GM23248 (cell line): ENCODE measurements around the gene MUSK. TPM values are rescaled to one million over a fixed set of nuclear protein-coding genes. Genes with fewer than 3 reads are reported as not detected.
"Not testable (repeated sequence)": the region's sequence is repeated elsewhere in the genome, so short reads cannot be mapped to it uniquely, and the experiment has no call there.

Source experiments
- DNase-seq: peaks from one replicate; pipeline ENCODE4 v3.0.0-alpha.2; 2015
- H2AFZ ChIP-seq: fragments of 200-600 bp; sonication (generic); 2 replicates; pipeline ENCODE4 v1.6.1; 2016; ENCODE audit warnings: antibody characterized with exemption
- H3F3A ChIP-seq: fragments of 200-600 bp; sonication (generic); 2 replicates; pipeline ENCODE4 v1.6.1; 2016; ENCODE audit warnings: mild to moderate bottlenecking, antibody characterized with exemption, mixed run types; ENCODE audit not compliant: insufficient read depth
- H3K27ac ChIP-seq: fragments of 200-600 bp; sonication (generic); 2 replicates; pipeline ENCODE4 v1.5.1; 2016; ENCODE audit warnings: mild to moderate bottlenecking
- H3K27me3 ChIP-seq: fragments of 200-600 bp; sonication (generic); replicated peaks from 2 replicates; pipeline ENCODE4 v1.6.1; 2016; ENCODE audit warnings: mild to moderate bottlenecking; ENCODE audit not compliant: insufficient read depth
- H3K36me3 ChIP-seq: fragments of 200-600 bp; sonication (generic); 2 replicates; pipeline ENCODE4 v1.6.1; 2016; ENCODE audit warnings: low read depth, mild to moderate bottlenecking
- H3K4me1 ChIP-seq: fragments of 200-600 bp; sonication (generic); 2 replicates; pipeline ENCODE4 v1.6.1; 2016; ENCODE audit warnings: mild to moderate bottlenecking; ENCODE audit not compliant: insufficient read depth
- H3K4me2 ChIP-seq: fragments of 200-600 bp; sonication (generic); one replicate; pipeline ENCODE4 v1.6.1; 2016; ENCODE audit warnings: mild to moderate bottlenecking; ENCODE audit not compliant: unreplicated experiment
- H3K4me3 ChIP-seq: fragments of 200-600 bp; sonication (generic); 2 replicates; pipeline ENCODE4 v1.5.1; 2016; ENCODE audit warnings: mild to moderate bottlenecking
- H3K79me2 ChIP-seq: fragments of 200-600 bp; sonication (generic); 2 replicates; pipeline ENCODE4 v1.6.1; 2016; ENCODE audit warnings: mild to moderate bottlenecking; ENCODE audit not compliant: insufficient read depth
- H3K9ac ChIP-seq: fragments of 200-600 bp; sonication (generic); 2 replicates; pipeline ENCODE4 v1.6.1; 2016; ENCODE audit warnings: mild to moderate bottlenecking
- H3K9me2 ChIP-seq: fragments of 200-600 bp; sonication (generic); 2 replicates; pipeline ENCODE4 v1.6.1; 2016; ENCODE audit warnings: mixed run types, mild to moderate bottlenecking, moderate library complexity; ENCODE audit not compliant: insufficient read depth
- H3K9me3 ChIP-seq: fragments of 200-600 bp; sonication (generic); one replicate; pipeline ENCODE4 v1.6.1; 2017; ENCODE audit warnings: low read depth
- H4K20me1 ChIP-seq: fragments of 200-600 bp; sonication (generic); 2 replicates; pipeline ENCODE4 v1.6.0; 2016; ENCODE audit not compliant: insufficient read depth
- EZH2 ChIP-seq: fragments of 200-600 bp; sonication (generic); IDR thresholded peaks from 2 replicates; pipeline ENCODE4 v1.6.1; 2018; ENCODE audit warnings: antibody characterized with exemption, mild to moderate bottlenecking; ENCODE audit not compliant: insufficient read depth, poor library complexity, severe bottlenecking
- EZH2phosphoT487 ChIP-seq: fragments of 200-600 bp; sonication (generic); IDR thresholded peaks from 2 replicates; pipeline ENCODE4 v1.6.1; 2018; ENCODE audit warnings: antibody characterized with exemption, moderate library complexity, mild to moderate bottlenecking, low read depth; ENCODE audit not compliant: insufficient read depth
- WGBS, 2 experiments: methylation state at CpG; one replicate each; pipeline ENCODE4 v1.1.6; 2015 to 2017; ENCODE audit warnings: low lambda C conversion rate in 2 of 2, low coverage in 1 of 2; ENCODE audit errors: missing lambda C conversion rate in 2 of 2; 5-methylcytosine and 5-hydroxymethylcytosine counted together
- in situ Hi-C: fragments of 300-500 bp; cut with MboI; formaldehyde crosslinking; loops from 2 replicates; pipeline ENCODE4 v1.15.0; 2020
- polyA plus RNA-seq: library from polyadenylated mRNA; unstranded; fragments of >200 nt; fragmentation: Nextera tagmentation; extraction: Ambion mirVana; gene quantifications from 2 replicates; pipeline ENCODE4 v1.2.1, GENCODE V29; 2016
- total RNA-seq: library from RNA; depleted of rRNA; stranded (reverse); fragments of >200 nt; shearing (Covaris generic); gene quantifications from 2 replicates; pipeline ENCODE4 v1.2.3, GENCODE V29; 2014

Gene MUSK
- total and polyA plus RNA-seq, 2 experiments from 2014 or later, result not detected

- Histone ChIP-seq H3K4me2 (no peak overlapping the region), H3K27me3 (no peaks in the 10 kb centered on the region), H3K36me3 (no peaks in the 10 kb centered on the region), H3K9ac (no peak overlapping the region), H4K20me1 (no peaks in the 10 kb centered on the region), H3K4me3 (no peak overlapping the region), H3K9me3 (no peaks in the 10 kb centered on the region), H3F3A (no peaks in the 10 kb centered on the region), H3K9me2 (no peaks in the 10 kb centered on the region), H3K79me2 (no peaks in the 10 kb centered on the region), H2AFZ (0 out of 2 replicates have a peak overlapping the region, but pooled peaks have one; percentile 7), H3K27ac (no peak overlapping the region), H3K4me1 (no peaks in the 10 kb centered on the region)
- in situ Hi-C loops, result no loop called here
- WGBS, 2 experiments, result 14 to 25% methylated on average over 3 of the region's 3 CpGs
- no peak for DNase-seq
- TF ChIP-seq EZH2phosphoT487 (no peak), EZH2 (no peak)
Measured at GRCh38 chr9:110672873-110673510, 4.4 kb downstream of the MUSK start.

- 95 to 100% methylated on average over 4 of the region's 4 CpGs for WGBS, 2 experiments
- H3K9me2 ChIP-seq, result no peaks in the 10 kb centered on the region
- no peak overlapping the region for H3K9ac ChIP-seq
- no peak for TF ChIP-seq EZH2
- no peak for TF ChIP-seq EZH2phosphoT487
- no peak overlapping the region for H3K27ac ChIP-seq
- no peak overlapping the region for H3K4me2 ChIP-seq
- in situ Hi-C loops, result no loop called here
- no peaks in the 10 kb centered on the region for H3K4me1 ChIP-seq
- DNase-seq, result no peak
- H3K79me2 ChIP-seq, result no peaks in the 10 kb centered on the region
- H3K9me3 ChIP-seq, result no peaks in the 10 kb centered on the region
- H2AFZ ChIP-seq, result no peak overlapping the region
- no peaks in the 10 kb centered on the region for H4K20me1 ChIP-seq
- no peaks in the 10 kb centered on the region for H3K36me3 ChIP-seq
- H3K27me3 ChIP-seq, result no peaks in the 10 kb centered on the region
- H3F3A ChIP-seq, result no peaks in the 10 kb centered on the region
- H3K4me3 ChIP-seq, result no peak overlapping the region
Measured at GRCh38 chr9:110687497-110687896, 18.9 kb downstream of the MUSK start.

- in situ Hi-C loops, result no loop called here
- WGBS, 2 experiments, result 95 to 100% methylated on average over 5 of the region's 5 CpGs
- Histone ChIP-seq H3K9me3 (no peaks in the 10 kb centered on the region), H3K4me2 (no peak overlapping the region), H3K79me2 (no peaks in the 10 kb centered on the region), H3K9me2 (no peaks in the 10 kb centered on the region), H2AFZ (no peak overlapping the region), H4K20me1 (no peaks in the 10 kb centered on the region), H3K4me1 (no peaks in the 10 kb centered on the region), H3K27ac (no peak overlapping the region), H3K4me3 (no peak overlapping the region), H3K27me3 (no peaks in the 10 kb centered on the region), H3F3A (no peaks in the 10 kb centered on the region), H3K36me3 (no peaks in the 10 kb centered on the region), H3K9ac (no peak overlapping the region)
- no peak for TF ChIP-seq EZH2phosphoT487
- TF ChIP-seq EZH2, result no peak
- DNase-seq, result no peak
Measured at GRCh38 chr9:110688329-110688728, 19.7 kb downstream of the MUSK start.

- peaks cover 10% of the 10 kb centered on the region for H3K4me1 ChIP-seq
- in situ Hi-C loops, result no loop called here
- no peaks in the 10 kb centered on the region for H3K36me3 ChIP-seq
- no peaks in the 10 kb centered on the region; the same call in 1 of the 2 replicates for H3F3A ChIP-seq
- no peaks in the 10 kb centered on the region for H4K20me1 ChIP-seq
- no peak overlapping the region for H2AFZ ChIP-seq
- no peaks in the 10 kb centered on the region for H3K79me2 ChIP-seq
- H3K4me2 ChIP-seq, result no peak overlapping the region
- no peak overlapping the region for H3K4me3 ChIP-seq
- DNase-seq, result peak; percentile 18
- no peak overlapping the region for H3K27ac ChIP-seq
- no peaks in the 10 kb centered on the region for H3K9me3 ChIP-seq
- no peaks in the 10 kb centered on the region for H3K9me2 ChIP-seq
- 92 to 93% methylated on average over 5 of the region's 5 CpGs for WGBS, 2 experiments
- no peaks in the 10 kb centered on the region for H3K27me3 ChIP-seq
- no peak overlapping the region for H3K9ac ChIP-seq
- TF ChIP-seq EZH2phosphoT487 (no peak), EZH2 (no peak)
Measured at GRCh38 chr9:110691002-110691549, 22.5 kb downstream of the MUSK start.

- H3F3A ChIP-seq, H3K4me3 ChIP-seq, H3K36me3 ChIP-seq, H3K79me2 ChIP-seq, H3K9ac ChIP-seq, H3K9me2 ChIP-seq, H4K20me1 ChIP-seq, in situ Hi-C loops, H3K9me3 ChIP-seq, H3K27me3 ChIP-seq: not testable (repeated sequence)
- Histone ChIP-seq H2AFZ (peak overlapping the region; percentile 36), H3K27ac (peak overlapping the region; percentile 27), H3K4me1 (peaks cover 15% of the 10 kb centered on the region), H3K4me2 (peak overlapping the region; percentile 1)
- DNase-seq, result peak; percentile 83
- WGBS, 2 experiments, result 18 to 19% methylated on average over 5 of the region's 5 CpGs
Measured at GRCh38 chr9:110695846-110696245, 27.3 kb downstream of the MUSK start.
